ENCODE results near the gene KLHDC10.

KLHDC10 gene

GRCh38 chr7:130129011-130129411 lies 58.7 kb downstream of the KLHDC10 start:
- Histone ChIP-seq H3K36me3 (ENCODE audit: control insufficient read depth, insufficient read depth, low read length) (peaks cover 44% of the 10 kb centered on the region), H3K27ac (ENCODE audit: insufficient read depth, low read length, poor library complexity, severe bottlenecking) (no peak overlapping the region), H3K4me1 (ENCODE audit: control insufficient read depth, insufficient read depth, low read length, poor library complexity, severe bottlenecking) (no peaks in the 10 kb centered on the region), H3K27me3 (replicated peaks; ENCODE audit: control insufficient read depth, insufficient read depth, low read length, poor library complexity, severe bottlenecking) (no peaks in the 10 kb centered on the region), H3K4me3 (ENCODE audit: insufficient read depth, low read depth, low read length, poor library complexity, severe bottlenecking) (no peak overlapping the region), H3K9me3 (ENCODE audit: control insufficient read depth, low read length) (no peaks in the 10 kb centered on the region)
- DNase-seq = no peak

GRCh38 chr7:130131191-130131834 lies 61.0 kb downstream of the KLHDC10 start:
- Histone ChIP-seq H3K27ac (ENCODE audit: insufficient read depth, low read length, poor library complexity, severe bottlenecking) (no peak overlapping the region), H3K4me1 (ENCODE audit: control insufficient read depth, insufficient read depth, low read length, poor library complexity, severe bottlenecking) (no peaks in the 10 kb centered on the region), H3K36me3 (ENCODE audit: control insufficient read depth, insufficient read depth, low read length) (peaks cover 36% of the 10 kb centered on the region), H3K4me3 (ENCODE audit: insufficient read depth, low read depth, low read length, poor library complexity, severe bottlenecking) (no peak overlapping the region), H3K27me3 (replicated peaks; ENCODE audit: control insufficient read depth, insufficient read depth, low read length, poor library complexity, severe bottlenecking) (no peaks in the 10 kb centered on the region), H3K9me3 (ENCODE audit: control insufficient read depth, low read length) (no peaks in the 10 kb centered on the region)
- DNase-seq = no peak

GRCh38 chr7:130131964-130132875 lies 61.9 kb downstream of the KLHDC10 start:
- H3K4me1 ChIP-seq (ENCODE audit: control insufficient read depth, insufficient read depth, low read length, poor library complexity, severe bottlenecking) = no peaks in the 10 kb centered on the region
- H3K4me3 ChIP-seq (ENCODE audit: insufficient read depth, low read depth, low read length, poor library complexity, severe bottlenecking) = no peak overlapping the region
- peaks cover 30% of the 10 kb centered on the region for H3K36me3 ChIP-seq (ENCODE audit: control insufficient read depth, insufficient read depth, low read length)
- no peak for DNase-seq
- H3K27ac ChIP-seq (ENCODE audit: insufficient read depth, low read length, poor library complexity, severe bottlenecking) = no peak overlapping the region
- H3K27me3 ChIP-seq (replicated peaks; ENCODE audit: control insufficient read depth, insufficient read depth, low read length, poor library complexity, severe bottlenecking) = no peaks in the 10 kb centered on the region
- no peaks in the 10 kb centered on the region for H3K9me3 ChIP-seq (ENCODE audit: control insufficient read depth, low read length)

GRCh38 chr7:130133029-130133782 lies 62.9 kb downstream of the KLHDC10 start:
- H3K27ac ChIP-seq (ENCODE audit: insufficient read depth, low read length, poor library complexity, severe bottlenecking) = no peak overlapping the region
- DNase-seq = no peak
- peaks cover 24% of the 10 kb centered on the region for H3K36me3 ChIP-seq (ENCODE audit: control insufficient read depth, insufficient read depth, low read length)

GRCh38 chr7:130134106-130134636 lies 63.8 kb downstream of the KLHDC10 start:
- Histone ChIP-seq H3K4me1 (ENCODE audit: control insufficient read depth, insufficient read depth, low read length, poor library complexity, severe bottlenecking) (no peaks in the 10 kb centered on the region), H3K27ac (ENCODE audit: insufficient read depth, low read length, poor library complexity, severe bottlenecking) (no peak overlapping the region), H3K9me3 (ENCODE audit: control insufficient read depth, low read length) (no peaks in the 10 kb centered on the region), H3K27me3 (replicated peaks; ENCODE audit: control insufficient read depth, insufficient read depth, low read length, poor library complexity, severe bottlenecking) (no peaks in the 10 kb centered on the region), H3K36me3 (ENCODE audit: control insufficient read depth, insufficient read depth, low read length) (peaks cover 20% of the 10 kb centered on the region), H3K4me3 (ENCODE audit: insufficient read depth, low read depth, low read length, poor library complexity, severe bottlenecking) (no peak overlapping the region)
- no peak for DNase-seq

More at GRCh38 chr7:130133029-130133782, 62.9 kb downstream of the KLHDC10 start:
- no peak overlapping the region for H3K4me3 ChIP-seq (ENCODE audit: insufficient read depth, low read depth, low read length, poor library complexity, severe bottlenecking)
- no peaks in the 10 kb centered on the region for H3K27me3 ChIP-seq (replicated peaks; ENCODE audit: control insufficient read depth, insufficient read depth, low read length, poor library complexity, severe bottlenecking)
- no peaks in the 10 kb centered on the region for H3K4me1 ChIP-seq (ENCODE audit: control insufficient read depth, insufficient read depth, low read length, poor library complexity, severe bottlenecking)
- H3K9me3 ChIP-seq (ENCODE audit: control insufficient read depth, low read length) = no peaks in the 10 kb centered on the region

GRCh38 chr7:130134726-130135125 lies 64.4 kb downstream of the KLHDC10 start:
- H3K4me1 ChIP-seq (ENCODE audit: control insufficient read depth, insufficient read depth, low read length, poor library complexity, severe bottlenecking) = no peaks in the 10 kb centered on the region
- no peak overlapping the region for H3K27ac ChIP-seq (ENCODE audit: insufficient read depth, low read length, poor library complexity, severe bottlenecking)
- H3K27me3 ChIP-seq (replicated peaks; ENCODE audit: control insufficient read depth, insufficient read depth, low read length, poor library complexity, severe bottlenecking) = no peaks in the 10 kb centered on the region
- DNase-seq = no peak
- peaks cover 17% of the 10 kb centered on the region for H3K36me3 ChIP-seq (ENCODE audit: control insufficient read depth, insufficient read depth, low read length)
- no peaks in the 10 kb centered on the region for H3K9me3 ChIP-seq (ENCODE audit: control insufficient read depth, low read length)
- no peak overlapping the region for H3K4me3 ChIP-seq (ENCODE audit: insufficient read depth, low read depth, low read length, poor library complexity, severe bottlenecking)

GRCh38 chr7:130135208-130136205 lies 65.2 kb downstream of the KLHDC10 start:
- DNase-seq = no peak
- Histone ChIP-seq H3K4me1 (ENCODE audit: control insufficient read depth, insufficient read depth, low read length, poor library complexity, severe bottlenecking) (peaks cover 1% of the 10 kb centered on the region), H3K4me3 (ENCODE audit: insufficient read depth, low read depth, low read length, poor library complexity, severe bottlenecking) (no peak overlapping the region), H3K27ac (ENCODE audit: insufficient read depth, low read length, poor library complexity, severe bottlenecking) (no peak overlapping the region), H3K9me3 (ENCODE audit: control insufficient read depth, low read length) (no peaks in the 10 kb centered on the region), H3K27me3 (replicated peaks; ENCODE audit: control insufficient read depth, insufficient read depth, low read length, poor library complexity, severe bottlenecking) (no peaks in the 10 kb centered on the region), H3K36me3 (ENCODE audit: control insufficient read depth, insufficient read depth, low read length) (peaks cover 12% of the 10 kb centered on the region)

- Histone ChIP-seq H3K4me1 (ENCODE audit: control insufficient read depth, insufficient read depth, low read length, poor library complexity, severe bottlenecking) (peaks cover 5% of the 10 kb centered on the region), H3K27ac (ENCODE audit: insufficient read depth, low read length, poor library complexity, severe bottlenecking) (no peak overlapping the region), H3K4me3 (ENCODE audit: insufficient read depth, low read depth, low read length, poor library complexity, severe bottlenecking) (no peak overlapping the region), H3K9me3 (ENCODE audit: control insufficient read depth, low read length) (no peaks in the 10 kb centered on the region), H3K36me3 (ENCODE audit: control insufficient read depth, insufficient read depth, low read length) (peaks cover 8% of the 10 kb centered on the region), H3K27me3 (replicated peaks; ENCODE audit: control insufficient read depth, insufficient read depth, low read length, poor library complexity, severe bottlenecking) (no peaks in the 10 kb centered on the region)
- no peak for DNase-seq
Observed at GRCh38 chr7:130136579-130137167, 66.3 kb downstream of the KLHDC10 start.

GRCh38 chr7:130137207-130137606 lies 66.9 kb downstream of the KLHDC10 start:
- H3K4me1 ChIP-seq (ENCODE audit: control insufficient read depth, insufficient read depth, low read length, poor library complexity, severe bottlenecking) = peaks cover 5% of the 10 kb centered on the region
- no peak overlapping the region for H3K27ac ChIP-seq (ENCODE audit: insufficient read depth, low read length, poor library complexity, severe bottlenecking)
- H3K27me3 ChIP-seq (replicated peaks; ENCODE audit: control insufficient read depth, insufficient read depth, low read length, poor library complexity, severe bottlenecking) = no peaks in the 10 kb centered on the region
- no peaks in the 10 kb centered on the region for H3K9me3 ChIP-seq (ENCODE audit: control insufficient read depth, low read length)
- no peak overlapping the region for H3K4me3 ChIP-seq (ENCODE audit: insufficient read depth, low read depth, low read length, poor library complexity, severe bottlenecking)
- no peak for DNase-seq
- H3K36me3 ChIP-seq (ENCODE audit: control insufficient read depth, insufficient read depth, low read length) = peaks cover 8% of the 10 kb centered on the region

All from effector memory CD4-positive, alpha-beta T cell (primary cell).